Trophoblast cell (in vitro differentiated cells and primary cell): ENCODE measurements around the gene HES1.
"Not testable (repeated sequence)": the region's sequence is repeated elsewhere in the genome, so short reads cannot be mapped to it uniquely, and the experiment has no call there.

Source experiments
- DNase-seq, 2 donors: peaks; one replicate each; pipeline ENCODE4 v3.0.0-alpha.2; 2016
- H2AFZ ChIP-seq: 2 replicates; pipeline ENCODE4 v1.6.1; 2013; ENCODE audit warnings: low read length, moderate library complexity, mild to moderate bottlenecking; ENCODE audit not compliant: insufficient read depth, poor library complexity
- H2AK5ac ChIP-seq: 2 replicates; pipeline ENCODE4 v1.6.1; 2013; ENCODE audit warnings: mild to moderate bottlenecking, low read length
- H2BK120ac ChIP-seq: 2 replicates; pipeline ENCODE4 v1.6.1; 2013; ENCODE audit warnings: low read length, mild to moderate bottlenecking, moderate library complexity; ENCODE audit not compliant: insufficient read depth, poor library complexity
- H2BK12ac ChIP-seq: 2 replicates; pipeline ENCODE4 v1.6.1; 2013; ENCODE audit warnings: mild to moderate bottlenecking, low read length, moderate library complexity
- H2BK5ac ChIP-seq: 2 replicates; pipeline ENCODE4 v1.6.1; 2013; ENCODE audit warnings: low read length, low read depth, moderate library complexity, mild to moderate bottlenecking; ENCODE audit not compliant: poor library complexity
- H3K14ac ChIP-seq: 2 replicates; pipeline ENCODE4 v1.6.1; 2013; ENCODE audit warnings: mild to moderate bottlenecking, low read length
- H3K18ac ChIP-seq: 2 replicates; pipeline ENCODE4 v1.6.1; 2013; ENCODE audit warnings: mild to moderate bottlenecking, low read length
- H3K23ac ChIP-seq: 2 replicates; pipeline ENCODE4 v1.6.1; 2013; ENCODE audit warnings: low read length
- H3K27ac ChIP-seq: 2 replicates; pipeline ENCODE4 v1.5.1; 2013; ENCODE audit warnings: low read depth, mild to moderate bottlenecking, inconsistent platforms, low read length, moderate library complexity
- H3K27me3 ChIP-seq: 2 replicates; pipeline ENCODE4 v1.6.1; 2013; ENCODE audit warnings: inconsistent platforms, mild to moderate bottlenecking, low read length, moderate library complexity; ENCODE audit not compliant: insufficient read depth
- H3K36me3 ChIP-seq, 2 experiments: 1 replicate in 1 of 2; 2 replicates in 1 of 2; pipeline ENCODE4 v1.6.1; 2013; ENCODE audit warnings: low read length in 2 of 2, mild to moderate bottlenecking in 2 of 2, moderate library complexity in 1 of 2; ENCODE audit not compliant: insufficient read depth in 2 of 2, control insufficient read depth in 1 of 2
- H3K4ac ChIP-seq: 2 replicates; pipeline ENCODE4 v1.6.1; 2013; ENCODE audit warnings: low read depth, mild to moderate bottlenecking, low read length, moderate library complexity
- H3K4me1 ChIP-seq, 2 experiments: 1 replicate in 1 of 2; 2 replicates in 1 of 2; pipeline ENCODE4 v1.6.1; 2013; ENCODE audit warnings: low read length in 2 of 2, mild to moderate bottlenecking in 2 of 2, moderate library complexity in 1 of 2; ENCODE audit not compliant: insufficient read depth in 2 of 2, control insufficient read depth in 1 of 2
- H3K4me2 ChIP-seq: 2 replicates; pipeline ENCODE4 v1.6.1; 2013; ENCODE audit warnings: inconsistent platforms, mild to moderate bottlenecking, low read length, moderate library complexity
- H3K4me3 ChIP-seq: 2 replicates; pipeline ENCODE4 v1.5.1; 2013; ENCODE audit warnings: mild to moderate bottlenecking, low read depth, low read length, inconsistent platforms
- H3K79me1 ChIP-seq: one replicate; pipeline ENCODE4 v1.6.1; 2013; ENCODE audit warnings: low read length
- H3K79me2 ChIP-seq: 2 replicates; pipeline ENCODE4 v1.6.1; 2013; ENCODE audit warnings: low read length, mild to moderate bottlenecking; ENCODE audit not compliant: control insufficient read depth, insufficient read depth, poor library complexity
- H3K9ac ChIP-seq: 2 replicates; pipeline ENCODE4 v1.6.1; 2013; ENCODE audit warnings: mild to moderate bottlenecking, low read length
- H3K9me3 ChIP-seq: 2 replicates; pipeline ENCODE4 v1.6.1; 2013; ENCODE audit warnings: low read depth, mild to moderate bottlenecking, control low read depth, inconsistent platforms, low read length; ENCODE audit not compliant: insufficient read depth
- H4K12ac ChIP-seq: 2 replicates; pipeline ENCODE4 v1.6.1; 2013; ENCODE audit warnings: low read depth, mild to moderate bottlenecking, low read length, moderate library complexity
- H4K8ac ChIP-seq: 2 replicates; pipeline ENCODE4 v1.6.1; 2013; ENCODE audit warnings: low read depth, mild to moderate bottlenecking, low read length, moderate library complexity
- H4K91ac ChIP-seq: one replicate; pipeline ENCODE4 v1.6.1; 2013; ENCODE audit warnings: low read depth, mild to moderate bottlenecking, low read length, moderate library complexity
- WGBS: extraction: QIAGEN DNeasy Blood & Tissue Kit; methylation state at CpG from one replicate; pipeline ENCODE4 v1.1.7; 2013; ENCODE audit warnings: missing lambda C conversion rate; ENCODE audit not compliant: insufficient read length, insufficient coverage; ENCODE audit errors: extremely low coverage; 5-methylcytosine and 5-hydroxymethylcytosine counted together

HES1 gene

GRCh38 chr3:194089357-194090177, 46.4 kb upstream of the HES1 start:
- Histone ChIP-seq H3K27ac (peak overlapping the region; percentile 13), H2BK5ac (no peak overlapping the region), H3K9ac (no peak overlapping the region), H3K14ac (no peak overlapping the region), H4K91ac (no peak overlapping the region), H3K18ac (peak overlapping the region; percentile 37), H3K36me3 (no peaks in the 10 kb centered on the region), H3K79me2 (no peaks in the 10 kb centered on the region), H2BK12ac (no peak overlapping the region), H3K23ac (no peak overlapping the region), H3K9me3 (peaks cover 2% of the 10 kb centered on the region), H3K79me1 (peaks cover 9% of the 10 kb centered on the region), H3K4ac (no peak overlapping the region), H2AFZ (no peak overlapping the region), H3K4me1 (peaks cover 9 to 19% of the 10 kb centered on the region in 2 experiments), H4K12ac (no peak overlapping the region), H4K8ac (no peak overlapping the region), H3K4me3 (no peak overlapping the region), H3K4me2 (no peak overlapping the region), H2AK5ac (no peak overlapping the region), H2BK120ac (peak overlapping the region; percentile 5), H3K27me3 (no peaks in the 10 kb centered on the region)
- DNase-seq: peak; percentile 97
- WGBS: no CpG with 5 or more reads among the region's 18 CpGs

- H2BK120ac ChIP-seq, H3K36me3 ChIP-seq, H3K27ac ChIP-seq, H3K4me2 ChIP-seq, H3K23ac ChIP-seq, H3K14ac ChIP-seq, H3K79me2 ChIP-seq, H2BK12ac ChIP-seq, H4K8ac ChIP-seq, H3K4ac ChIP-seq, H2AFZ ChIP-seq, H3K79me1 ChIP-seq, H3K9ac ChIP-seq, H3K4me3 ChIP-seq, H3K9me3 ChIP-seq, H2BK5ac ChIP-seq, DNase-seq, H4K91ac ChIP-seq, H2AK5ac ChIP-seq, H4K12ac ChIP-seq, H3K27me3 ChIP-seq, H3K18ac ChIP-seq: not testable (repeated sequence)
- H3K4me1 ChIP-seq: peaks cover 9 to 19% of the 10 kb centered on the region in 2 experiments
- no CpG with 5 or more reads among the region's 10 CpGs for WGBS
These were observed 45.8 kb upstream of the HES1 start for GRCh38 chr3:194090178-194090555.

- Histone ChIP-seq H2BK12ac (no peak overlapping the region), H4K91ac (no peak overlapping the region), H3K23ac (no peak overlapping the region), H3K4me1 (peaks cover 9 to 19% of the 10 kb centered on the region in 2 experiments), H4K8ac (no peak overlapping the region), H3K4me3 (no peak overlapping the region), H3K4me2 (no peak overlapping the region), H3K9ac (no peak overlapping the region), H3K9me3 (peaks cover 2% of the 10 kb centered on the region), H3K36me3 (no peaks in the 10 kb centered on the region), H3K14ac (no peak overlapping the region), H3K79me1 (peaks cover 9% of the 10 kb centered on the region), H4K12ac (no peak overlapping the region), H2AK5ac (no peak overlapping the region), H3K4ac (no peak overlapping the region), H3K27ac (no peak overlapping the region), H2AFZ (no peak overlapping the region), H3K27me3 (no peaks in the 10 kb centered on the region), H2BK120ac (no peak overlapping the region), H2BK5ac (no peak overlapping the region), H3K79me2 (no peaks in the 10 kb centered on the region), H3K18ac (no peak overlapping the region)
- no CpG with 5 or more reads among the region's 8 CpGs for WGBS
- no peak for DNase-seq
These were observed 45.2 kb upstream of the HES1 start for GRCh38 chr3:194090716-194091115.

GRCh38 chr3:194091141-194091540, 44.8 kb upstream of the HES1 start:
- Histone ChIP-seq H2BK5ac (no peak overlapping the region), H3K23ac (no peak overlapping the region), H3K14ac (no peak overlapping the region), H3K4ac (no peak overlapping the region), H3K27ac (no peak overlapping the region), H3K27me3 (no peaks in the 10 kb centered on the region), H3K36me3 (no peaks in the 10 kb centered on the region), H4K91ac (no peak overlapping the region), H3K4me3 (no peak overlapping the region), H3K79me1 (peaks cover 9% of the 10 kb centered on the region), H2BK120ac (no peak overlapping the region), H4K12ac (no peak overlapping the region), H4K8ac (no peak overlapping the region), H3K79me2 (no peaks in the 10 kb centered on the region), H3K4me1 (peaks cover 9 to 19% of the 10 kb centered on the region in 2 experiments), H3K18ac (no peak overlapping the region), H3K9ac (no peak overlapping the region), H3K4me2 (no peak overlapping the region), H3K9me3 (peaks cover 2% of the 10 kb centered on the region), H2BK12ac (no peak overlapping the region), H2AK5ac (no peak overlapping the region), H2AFZ (no peak overlapping the region)
- no peak for DNase-seq
- no CpG with 5 or more reads among the region's 2 CpGs for WGBS
